IPS-NIHi7 (cell line): ENCODE data around the gene PTPN13.
"Not testable (repeated sequence)": the region's sequence is repeated elsewhere in the genome, so short reads cannot be mapped to it uniquely, and the experiment has no call there.

Source experiments
- DNase-seq: peaks from one replicate; pipeline ENCODE4 v3.0.0; 2012; ENCODE audit warnings: mixed read lengths; ENCODE audit errors: extremely low spot score

The PTPN13 gene

GRCh38 chr4:86719149-86719548 is 125.0 kb downstream of the PTPN13 start:
- DNase-seq, result not testable (repeated sequence)

GRCh38 chr4:86720508-86721068 is 126.5 kb downstream of the PTPN13 start:
- no peak for DNase-seq

- no peak for DNase-seq
Measured at GRCh38 chr4:86721412-86721811, 127.3 kb downstream of the PTPN13 start.

GRCh38 chr4:86730310-86730709 is 136.2 kb downstream of the PTPN13 start:
- peak; percentile 15 for DNase-seq

GRCh38 chr4:86737244-86737643 is 143.1 kb downstream of the PTPN13 start:
- no peak for DNase-seq

GRCh38 chr4:86741846-86742245 is 147.7 kb downstream of the PTPN13 start:
- DNase-seq, result no peak

GRCh38 chr4:86744570-86744969 is 150.5 kb downstream of the PTPN13 start:
- no peak for DNase-seq

GRCh38 chr4:86749121-86749520 is 155.0 kb downstream of the PTPN13 start:
- DNase-seq, result no peak

- no peak for DNase-seq
Measured at GRCh38 chr4:86755388-86755787, 161.3 kb downstream of the PTPN13 start.

GRCh38 chr4:86757468-86757867 is 163.4 kb downstream of the PTPN13 start:
- DNase-seq, result no peak

GRCh38 chr4:86759298-86759697 is 165.2 kb downstream of the PTPN13 start:
- DNase-seq, result no peak

- DNase-seq, result no peak
Measured at GRCh38 chr4:86762649-86763048, 168.5 kb downstream of the PTPN13 start.

GRCh38 chr4:86769794-86770193 is 175.7 kb downstream of the PTPN13 start:
- DNase-seq, result no peak

- no peak for DNase-seq
Measured at GRCh38 chr4:86771141-86771540, 177.0 kb downstream of the PTPN13 start.

GRCh38 chr4:86775061-86775460 is 180.9 kb downstream of the PTPN13 start:
- DNase-seq, result no peak

GRCh38 chr4:86778175-86778574 is 184.1 kb downstream of the PTPN13 start:
- DNase-seq, result no peak

- DNase-seq, result no peak
Measured at GRCh38 chr4:86788826-86789225, 194.7 kb downstream of the PTPN13 start.

GRCh38 chr4:86791126-86791525 is 197.0 kb downstream of the PTPN13 start:
- no peak for DNase-seq

GRCh38 chr4:86809809-86810208 is 215.7 kb downstream of the PTPN13 start:
- DNase-seq, result no peak

- no peak for DNase-seq
Measured at GRCh38 chr4:86810847-86811246, 216.7 kb downstream of the PTPN13 start.

- DNase-seq, result no peak
Measured at GRCh38 chr4:86815653-86816052, 221.5 kb downstream of the PTPN13 start.

GRCh38 chr4:86816501-86817273 is 222.6 kb downstream of the PTPN13 start:
- no peak for DNase-seq

GRCh38 chr4:86818211-86818610 is 224.1 kb downstream of the PTPN13 start:
- DNase-seq, result no peak

- DNase-seq, result peak; percentile 56
Measured at GRCh38 chr4:86818841-86819240, 224.7 kb downstream of the PTPN13 start.
